Lung (tissue), 12 donors: ENCODE results near the gene RIPK3. TPM values are rescaled to one million over a fixed set of nuclear protein-coding genes. Genes with fewer than 3 reads are reported as not detected.

Experiments used
- ATAC-seq: fragments of 200-7000 bp; cut with Tn5 transposase; one replicate; pipeline ENCODE4 v1.9.1; 2020; ENCODE audit warnings: moderate number of reproducible peaks; ENCODE audit not compliant: insufficient read depth, low FRiP score
- DNase-seq, 3 donors: peaks; one replicate each; pipeline ENCODE4 v3.0.0-alpha.2; 2013 to 2017
- H3K27ac ChIP-seq, 2 donors: one replicate each; pipeline ENCODE4 v1.5.1; 2013; ENCODE audit warnings: mild to moderate bottlenecking in 2 of 2, moderate library complexity in 2 of 2, control low read depth in 1 of 2, inconsistent platforms in 1 of 2, low read depth in 1 of 2, low read length in 1 of 2
- H3K27me3 ChIP-seq, 3 donors: one replicate each; pipeline ENCODE4 v1.5.1; 2013; ENCODE audit warnings: low read length in 2 of 3; ENCODE audit not compliant: control insufficient read depth in 3 of 3, insufficient read depth in 3 of 3
- H3K36me3 ChIP-seq, 4 donors: one replicate each; pipeline ENCODE4 v1.5.1; 2013; ENCODE audit warnings: low read length in 4 of 4, mild to moderate bottlenecking in 1 of 4, moderate library complexity in 1 of 4; ENCODE audit not compliant: control insufficient read depth in 4 of 4, insufficient read depth in 4 of 4
- H3K4me1 ChIP-seq, 5 donors: one replicate each; pipeline ENCODE4 v1.5.1; 2013; ENCODE audit warnings: low read length in 5 of 5, mild to moderate bottlenecking in 2 of 5, moderate library complexity in 1 of 5; ENCODE audit not compliant: control insufficient read depth in 5 of 5, insufficient read depth in 5 of 5
- H3K4me3 ChIP-seq: one replicate; pipeline ENCODE4 v1.5.1; 2013; ENCODE audit warnings: mild to moderate bottlenecking, control low read depth, moderate library complexity
- H3K9ac ChIP-seq, 2 donors: one replicate each; pipeline ENCODE4 v1.5.1; 2013; ENCODE audit warnings: low read length in 2 of 2, control low read depth in 1 of 2; ENCODE audit not compliant: insufficient read depth in 1 of 2
- H3K9me3 ChIP-seq, 4 donors: one replicate each; pipeline ENCODE4 v1.5.1; 2013; ENCODE audit warnings: low read length in 3 of 4, mild to moderate bottlenecking in 1 of 4, moderate library complexity in 1 of 4; ENCODE audit not compliant: control insufficient read depth in 4 of 4, insufficient read depth in 3 of 4
- WGBS, 2 donors: extraction: QIAGEN DNeasy Blood & Tissue Kit; methylation state at CpG; one replicate each; pipeline ENCODE4 v1.1.7; 2013; 5-methylcytosine and 5-hydroxymethylcytosine counted together
- polyA plus RNA-seq, 2 donors: library from polyadenylated mRNA; stranded (reverse); fragments of 200-250 nt; gene quantifications; one replicate each; pipeline ENCODE4 v1.2.1, GENCODE V29; 2013
- total RNA-seq, 2 donors: library from RNA; depleted of rRNA in 1 of 2; stranded (reverse); fragments of >200 nt in 1 of 2; gene quantifications; one replicate each; pipeline ENCODE4 v1.2.1, GENCODE V29; 2014 to 2021
- TF ChIP-seq, protein P1 (sequence below): IDR thresholded peaks from 2 replicates; pipeline ENCODE4 v1.5.1; 2012; ENCODE audit warnings: mild to moderate bottlenecking; ENCODE audit errors: control extremely low read depth, extremely low read depth
- donor health status: control.
- donor health status: control.
- donor health status: Bipolar disorder and iron deficiency.
- donor health status: healthy.
- donor health status: DM: yes; HTN: yes; CAD: no.

RIPK3 gene
- total and polyA plus RNA-seq, 4 donors = 6.4 to 26.0 (median 18.2) TPM

DNA sequence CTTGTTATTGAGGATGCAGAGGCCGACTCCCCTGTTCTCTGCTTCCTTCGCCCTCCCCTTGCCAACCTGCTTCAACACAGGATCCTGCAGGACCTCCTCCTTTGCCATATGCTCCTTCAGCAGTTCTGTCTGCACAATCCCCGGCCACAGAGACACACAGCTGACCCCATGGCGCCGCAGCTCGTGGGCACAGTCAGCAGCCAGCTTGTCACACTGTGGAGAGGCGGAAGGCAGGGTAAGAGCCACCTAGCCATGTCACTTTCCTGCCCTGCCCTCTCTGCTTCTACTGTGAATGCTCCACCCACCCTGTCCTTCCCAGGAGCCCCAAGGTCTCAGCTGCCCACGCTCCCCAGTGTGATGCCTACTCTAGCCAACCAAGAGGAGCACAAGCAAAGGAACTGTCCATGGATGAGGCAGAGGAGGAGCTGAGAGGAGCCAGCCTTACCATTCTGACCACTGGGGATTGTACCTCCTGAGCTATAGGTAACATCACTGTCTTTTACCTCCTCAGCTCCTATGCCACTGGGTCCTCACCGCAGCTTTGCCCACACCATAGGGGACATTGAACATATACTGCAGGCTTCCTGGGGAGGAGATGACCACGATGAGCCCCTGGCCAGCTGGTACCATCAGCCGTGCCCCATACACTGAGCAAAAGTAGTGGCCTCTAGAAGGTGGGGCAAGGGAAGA is 47.5 kb downstream of the RIPK3 start:
- peaks cover 7 to 32% (median 30%) of the 10 kb centered on the region in 4 donors for H3K36me3 ChIP-seq
- H3K4me1 ChIP-seq = peaks cover 0 to 2% (median 0%) of the 10 kb centered on the region in 5 donors
- no peak overlapping the region for H3K9ac ChIP-seq
- no peaks in the 10 kb centered on the region for H3K27me3 ChIP-seq
- no peaks in the 10 kb centered on the region for H3K9me3 ChIP-seq
- TF ChIP-seq, protein P1, sequence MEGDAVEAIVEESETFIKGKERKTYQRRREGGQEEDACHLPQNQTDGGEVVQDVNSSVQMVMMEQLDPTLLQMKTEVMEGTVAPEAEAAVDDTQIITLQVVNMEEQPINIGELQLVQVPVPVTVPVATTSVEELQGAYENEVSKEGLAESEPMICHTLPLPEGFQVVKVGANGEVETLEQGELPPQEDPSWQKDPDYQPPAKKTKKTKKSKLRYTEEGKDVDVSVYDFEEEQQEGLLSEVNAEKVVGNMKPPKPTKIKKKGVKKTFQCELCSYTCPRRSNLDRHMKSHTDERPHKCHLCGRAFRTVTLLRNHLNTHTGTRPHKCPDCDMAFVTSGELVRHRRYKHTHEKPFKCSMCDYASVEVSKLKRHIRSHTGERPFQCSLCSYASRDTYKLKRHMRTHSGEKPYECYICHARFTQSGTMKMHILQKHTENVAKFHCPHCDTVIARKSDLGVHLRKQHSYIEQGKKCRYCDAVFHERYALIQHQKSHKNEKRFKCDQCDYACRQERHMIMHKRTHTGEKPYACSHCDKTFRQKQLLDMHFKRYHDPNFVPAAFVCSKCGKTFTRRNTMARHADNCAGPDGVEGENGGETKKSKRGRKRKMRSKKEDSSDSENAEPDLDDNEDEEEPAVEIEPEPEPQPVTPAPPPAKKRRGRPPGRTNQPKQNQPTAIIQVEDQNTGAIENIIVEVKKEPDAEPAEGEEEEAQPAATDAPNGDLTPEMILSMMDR = no peak
- 95 to 97% methylated on average over 11 of the region's 11 CpGs for WGBS, 2 donors
- no peak overlapping the region for H3K27ac ChIP-seq
- no peak overlapping the region for H3K4me3 ChIP-seq
- DNase-seq = no peak
- no peak for ATAC-seq

DNA sequence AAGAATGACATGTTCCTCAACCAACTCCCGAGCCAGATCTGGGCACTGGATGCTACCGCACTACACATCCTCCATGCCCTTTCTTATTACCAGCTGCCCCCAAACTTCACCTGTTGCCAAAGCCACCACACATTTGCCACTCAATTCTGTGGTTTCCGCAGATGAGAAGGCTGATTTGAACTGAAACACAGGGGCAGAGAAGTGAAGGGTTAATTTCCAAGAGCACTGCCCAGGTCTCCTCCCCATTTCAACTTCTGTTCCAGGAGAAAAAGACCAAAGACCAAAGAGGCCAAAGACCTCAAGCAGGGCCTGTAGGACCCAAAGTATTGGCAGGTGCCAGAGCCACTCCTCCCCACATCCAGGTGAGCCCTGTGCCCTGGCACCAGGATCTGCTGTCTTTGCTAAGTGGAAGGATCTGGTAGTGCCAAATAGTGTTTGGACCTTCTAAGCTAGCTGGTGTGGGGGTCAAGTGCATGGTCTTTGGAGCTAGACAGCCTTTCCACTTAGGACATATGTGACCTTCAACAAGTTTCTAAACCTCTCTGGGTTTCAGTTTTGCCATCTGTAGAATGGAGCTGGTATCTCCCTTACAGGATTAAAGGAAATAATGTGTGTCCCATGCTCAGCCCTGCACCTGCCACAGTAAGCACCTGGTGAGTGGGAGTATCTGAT is 48.2 kb downstream of the RIPK3 start:
- H3K4me1 ChIP-seq = peaks cover 0 to under 1% (median 0%) of the 10 kb centered on the region in 5 donors
- no peaks in the 10 kb centered on the region for H3K27me3 ChIP-seq
- ATAC-seq (no peak), DNase-seq (no peak)
- 91 to 92% methylated on average over 3 of the region's 3 CpGs for WGBS, 2 donors
- H3K9ac ChIP-seq = no peak overlapping the region
- no peak overlapping the region for H3K27ac ChIP-seq
- H3K9me3 ChIP-seq = no peaks in the 10 kb centered on the region
- peaks cover 7 to 32% (median 30%) of the 10 kb centered on the region in 4 donors for H3K36me3 ChIP-seq
- TF ChIP-seq, protein P1 = no peak
- no peak overlapping the region for H3K4me3 ChIP-seq

DNA sequence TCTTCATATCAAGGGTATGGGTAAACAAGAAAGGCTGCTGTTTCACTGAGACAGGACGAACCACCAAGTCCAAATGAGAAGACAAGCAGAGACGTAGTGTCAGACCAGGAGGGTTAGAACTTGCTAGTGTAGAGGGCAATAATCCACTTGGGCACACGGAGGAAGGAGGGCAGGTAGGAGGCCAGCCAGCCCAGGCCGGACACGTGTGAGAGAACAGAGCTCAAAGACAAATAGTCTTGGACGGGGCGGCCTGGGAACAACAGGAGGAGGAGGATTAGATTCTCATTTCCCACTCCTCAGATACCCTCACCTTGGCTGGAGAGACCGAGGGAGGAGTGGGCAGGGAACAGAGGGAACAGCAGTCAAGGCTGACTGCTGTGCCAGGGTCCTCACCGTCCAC is 49.0 kb downstream of the RIPK3 start:
- WGBS, 2 donors = 88 to 95% methylated on average over 9 of the region's 9 CpGs
- TF ChIP-seq, protein P1 = no peak
- Histone ChIP-seq H3K27ac (no peak overlapping the region), H3K9me3 (no peaks in the 10 kb centered on the region), H3K36me3 (peaks cover 7 to 31% (median 23%) of the 10 kb centered on the region in 4 donors), H3K27me3 (no peaks in the 10 kb centered on the region), H3K9ac (no peak overlapping the region), H3K4me3 (no peak overlapping the region), H3K4me1 (no peaks in the 10 kb centered on the region)
- DNase-seq = no peak
- no peak for ATAC-seq
